GM21737 (cell line): ENCODE data around the gene DCHS2.

Experiments
- ATAC-seq: cut with Tn5 transposase; IDR thresholded peaks from one replicate; pipeline ENCODE4 v1.9.1; 2021; ENCODE audit warnings: mild to moderate bottlenecking, moderate library complexity; ENCODE audit not compliant: unreplicated experiment

DCHS2 gene

DNA sequence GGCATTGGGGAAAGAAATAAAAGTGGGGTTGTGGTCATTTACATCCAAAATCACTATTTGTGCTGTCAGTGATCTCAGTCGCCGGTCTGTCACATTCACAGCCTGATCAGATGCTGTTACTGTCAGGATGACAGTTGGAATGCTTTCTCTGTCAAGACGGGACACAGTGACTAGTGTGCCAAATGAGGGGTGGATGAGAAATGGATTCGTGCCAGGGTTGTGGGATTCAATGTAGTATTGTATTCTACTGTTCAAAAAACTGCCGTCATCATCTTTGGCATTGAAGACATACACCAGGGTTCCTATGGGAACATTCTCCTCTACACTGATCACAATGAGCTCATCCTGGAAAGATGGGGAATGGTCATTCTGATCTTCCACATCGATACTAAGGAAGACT, 171.1 kb downstream of the DCHS2 start:
- no peak for ATAC-seq

DNA sequence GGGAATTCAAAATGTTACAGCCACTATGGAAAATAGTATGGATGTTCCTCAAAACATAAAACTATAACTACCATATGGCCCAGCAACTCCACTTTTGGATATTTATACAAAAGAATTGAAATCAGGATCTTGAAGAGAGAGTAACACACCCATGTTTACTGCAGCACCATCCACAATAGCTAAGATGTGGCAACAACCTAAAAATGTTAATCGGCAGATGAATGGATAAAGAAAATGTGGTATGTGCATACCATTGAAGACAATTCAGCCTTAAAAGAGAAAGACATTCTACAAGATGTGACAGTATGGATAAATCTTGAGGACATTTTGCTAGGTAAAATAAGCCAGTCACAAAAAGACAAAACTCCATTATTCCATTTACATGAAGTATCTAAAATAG, 171.9 kb downstream of the DCHS2 start:
- no peak for ATAC-seq

DNA sequence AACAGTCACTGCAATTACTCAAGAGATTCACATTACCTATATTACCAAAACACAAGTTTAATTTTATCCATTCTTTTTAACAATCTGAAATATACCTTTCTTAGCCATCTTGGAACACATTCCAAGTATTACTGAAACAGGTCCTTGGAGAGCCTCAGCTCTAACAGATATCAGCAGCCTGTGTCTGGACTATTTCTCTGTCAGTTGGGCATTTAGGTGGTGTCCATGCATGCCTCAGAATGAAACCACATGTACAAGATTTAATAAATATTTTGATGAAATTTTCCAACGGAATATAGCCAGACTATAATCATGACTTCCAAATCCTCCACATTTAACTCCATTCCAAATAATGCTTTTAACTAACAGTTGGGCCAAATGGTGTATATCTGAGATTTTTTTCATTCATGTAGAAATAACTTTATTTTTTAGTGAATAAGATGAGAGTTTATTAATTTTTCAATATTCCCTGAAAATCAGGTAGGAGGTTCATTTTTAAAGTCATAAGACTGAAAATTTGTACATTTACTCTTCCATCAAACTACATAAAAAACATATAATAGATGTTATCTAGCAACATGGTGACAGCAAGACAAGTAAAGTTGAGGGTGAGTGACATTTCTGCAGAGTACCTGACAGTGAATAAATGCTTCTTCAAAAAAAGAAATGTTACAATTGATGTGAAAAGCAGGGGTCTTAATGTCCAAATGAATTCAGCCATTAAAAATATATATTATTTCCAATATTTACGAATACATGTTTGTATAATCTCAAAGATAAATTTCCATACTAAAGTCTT, 174.2 kb downstream of the DCHS2 start:
- ATAC-seq = no peak

DNA sequence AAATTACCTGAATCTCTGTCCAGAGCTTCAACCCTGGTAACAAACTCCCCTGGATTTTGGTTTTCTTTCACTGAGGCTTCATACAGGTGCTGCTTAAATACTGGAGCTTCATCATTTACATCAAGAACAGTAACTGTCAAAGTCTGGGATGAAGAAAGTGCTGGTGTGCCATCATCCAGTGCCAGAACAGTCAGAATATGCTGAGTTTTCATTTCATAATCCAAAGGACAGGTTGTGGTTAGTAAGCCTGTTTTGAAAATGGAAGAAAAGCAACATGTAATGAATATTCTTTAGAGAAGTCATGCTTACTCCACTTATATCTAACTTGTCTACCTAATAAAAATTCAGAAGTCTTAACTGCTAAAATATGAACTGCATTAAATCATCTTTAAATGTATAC, 175.9 kb downstream of the DCHS2 start:
- ATAC-seq = no peak

DNA sequence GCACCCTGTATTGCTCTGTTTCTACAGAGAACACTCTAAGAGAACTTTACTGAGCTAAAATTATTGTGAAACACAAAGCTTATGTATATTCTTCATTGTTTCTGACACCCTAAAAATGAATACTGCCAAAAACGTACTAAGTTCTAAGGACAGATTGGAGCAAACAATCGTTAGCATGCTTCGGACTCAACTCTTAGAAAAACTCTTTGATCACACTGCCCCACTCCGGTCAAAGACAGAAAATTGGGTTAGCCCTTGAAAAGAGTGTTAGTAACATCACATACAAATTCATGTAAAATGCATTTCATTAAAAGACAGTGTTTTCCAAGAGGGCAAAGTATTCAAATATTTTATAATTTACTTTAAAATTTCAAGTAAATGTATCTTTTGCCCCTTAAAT, 177.4 kb downstream of the DCHS2 start:
- ATAC-seq = no peak

DNA sequence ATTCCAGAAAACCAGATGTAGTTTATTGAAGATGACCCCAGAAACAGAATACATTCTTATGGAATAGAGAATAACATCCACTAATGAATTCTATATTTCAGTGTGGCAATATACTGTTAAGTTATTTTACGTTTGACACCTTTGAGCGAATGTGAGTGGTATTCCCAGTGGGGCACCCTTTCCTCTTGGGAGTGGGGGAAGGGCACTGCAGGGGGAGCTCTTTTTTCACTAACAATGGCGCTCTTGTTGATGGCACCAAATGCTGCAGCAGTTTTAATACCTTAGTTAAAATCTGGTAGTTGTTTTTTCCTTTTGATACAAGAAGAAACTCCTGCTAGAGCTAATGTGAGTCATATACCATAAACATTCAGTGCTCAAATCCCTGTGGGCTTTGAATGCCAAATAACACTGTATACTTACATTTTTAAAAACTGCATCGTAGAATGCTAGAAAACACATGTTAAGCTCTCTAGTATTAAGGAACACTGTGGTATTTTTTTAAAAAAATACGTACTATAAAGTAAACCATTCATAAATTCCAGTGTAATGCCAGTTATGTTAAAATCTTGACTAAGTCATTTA, 178.5 kb downstream of the DCHS2 start:
- no peak for ATAC-seq

DNA sequence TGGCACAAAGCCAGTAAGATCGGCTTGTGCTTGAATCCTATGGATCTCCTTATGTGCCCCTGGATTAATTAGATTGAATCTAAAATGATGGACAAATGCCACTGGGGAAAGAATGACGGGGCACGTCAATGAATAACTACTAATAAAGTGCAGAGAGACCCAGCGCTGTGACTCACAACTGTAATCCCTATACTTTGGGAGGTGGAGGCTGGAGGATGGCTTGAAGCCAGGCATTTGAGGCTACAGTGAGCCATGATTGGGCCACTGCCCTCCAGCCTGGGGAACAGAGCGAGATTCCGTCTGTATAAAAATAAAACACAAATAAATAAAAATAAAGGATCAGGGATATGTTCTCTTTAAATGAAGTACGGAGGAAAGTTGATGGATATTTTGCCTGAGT, 179.4 kb downstream of the DCHS2 start:
- ATAC-seq = no peak

DNA sequence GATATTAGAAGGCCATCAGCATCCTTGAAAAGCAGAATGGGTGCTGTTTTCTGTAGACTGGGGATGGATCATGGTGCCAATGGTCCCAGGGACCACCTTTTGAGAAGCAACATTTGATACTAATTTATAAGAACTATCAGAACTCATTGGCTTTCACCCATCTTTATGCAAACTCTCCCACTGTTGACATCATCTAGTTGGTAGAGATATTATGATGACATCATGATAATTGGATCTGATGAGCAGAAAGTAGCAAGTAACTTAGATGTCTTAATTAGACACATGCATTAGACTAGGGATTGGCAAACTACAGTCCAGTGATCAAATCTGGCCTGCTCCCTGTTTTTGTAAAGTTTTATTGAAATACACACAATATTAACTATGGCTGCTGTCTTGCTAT, 181.0 kb downstream of the DCHS2 start:
- ATAC-seq = no peak

DNA sequence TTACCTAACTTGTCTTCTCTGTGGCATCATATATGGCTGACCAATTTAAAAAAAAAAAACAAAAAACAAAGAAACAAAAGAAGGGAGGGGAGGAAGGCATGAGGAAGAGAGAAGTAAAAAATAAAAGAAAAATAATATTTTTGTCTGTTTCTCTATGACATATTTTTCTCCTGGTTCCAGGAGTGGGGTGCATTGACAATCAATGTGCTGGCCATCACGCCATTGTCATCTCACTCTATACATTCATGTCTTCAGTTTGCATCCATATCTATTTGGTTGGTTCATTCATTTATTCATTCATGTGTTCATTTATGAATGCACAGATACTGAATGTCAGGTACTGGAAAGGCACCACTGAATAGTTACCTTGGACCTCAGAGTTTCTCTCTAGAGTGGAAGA, 183.4 kb downstream of the DCHS2 start:
- ATAC-seq = no peak

DNA sequence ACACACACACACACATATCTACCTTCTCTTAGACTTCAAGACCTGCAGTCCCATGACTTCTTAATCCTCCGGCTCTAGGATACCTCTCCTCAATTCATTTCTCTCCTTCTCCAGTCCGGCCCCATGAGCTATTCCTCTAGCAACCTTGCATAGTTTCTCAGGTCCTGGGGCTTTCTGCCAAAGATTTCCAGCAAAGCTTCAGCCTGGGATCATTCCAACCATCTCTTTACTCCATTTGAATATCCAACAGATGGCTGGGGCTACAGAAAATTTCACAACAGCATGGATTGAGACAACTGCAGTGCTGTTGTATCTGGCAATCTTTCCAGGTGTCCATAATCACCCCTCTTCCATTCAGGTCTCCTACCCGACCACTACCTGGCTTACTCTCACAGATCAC, 184.1 kb downstream of the DCHS2 start:
- ATAC-seq = no peak

DNA sequence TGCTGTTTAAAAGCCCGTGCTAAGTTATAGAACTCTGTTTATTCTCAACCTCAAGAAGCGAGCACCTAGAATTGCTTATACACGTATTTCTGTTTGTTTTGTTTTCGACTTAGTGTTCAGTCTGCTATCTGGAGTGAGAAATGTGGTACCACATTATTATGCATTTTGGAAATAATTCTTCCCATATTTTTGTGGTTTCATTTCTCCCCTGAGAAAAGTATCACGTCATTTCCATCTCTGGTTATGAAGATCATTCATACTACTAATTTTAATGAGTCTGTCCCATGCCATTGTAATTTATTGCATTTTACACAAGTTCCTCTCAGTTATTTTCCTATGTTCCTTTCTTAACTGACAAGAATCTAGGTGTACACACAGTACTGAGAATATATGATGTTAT, 186.0 kb downstream of the DCHS2 start:
- no peak for ATAC-seq

DNA sequence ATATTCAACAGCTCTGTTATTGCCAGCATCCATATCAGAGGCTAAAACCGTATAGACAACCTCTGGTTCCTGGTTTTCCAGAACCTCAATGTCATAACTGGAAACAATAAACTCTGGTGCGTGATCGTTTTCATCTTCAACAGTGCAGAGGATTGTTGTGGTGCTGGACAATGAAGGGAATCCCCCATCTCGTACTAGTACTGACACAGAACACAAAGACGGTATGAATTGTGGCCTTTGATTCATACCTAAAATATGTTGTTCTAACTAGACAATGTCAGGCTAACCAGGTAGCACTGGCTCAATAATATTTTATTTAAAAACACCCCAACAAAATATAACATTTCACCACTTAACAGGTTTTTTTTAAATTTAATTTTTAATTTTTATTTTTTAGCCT, 186.9 kb downstream of the DCHS2 start:
- ATAC-seq = no peak

DNA sequence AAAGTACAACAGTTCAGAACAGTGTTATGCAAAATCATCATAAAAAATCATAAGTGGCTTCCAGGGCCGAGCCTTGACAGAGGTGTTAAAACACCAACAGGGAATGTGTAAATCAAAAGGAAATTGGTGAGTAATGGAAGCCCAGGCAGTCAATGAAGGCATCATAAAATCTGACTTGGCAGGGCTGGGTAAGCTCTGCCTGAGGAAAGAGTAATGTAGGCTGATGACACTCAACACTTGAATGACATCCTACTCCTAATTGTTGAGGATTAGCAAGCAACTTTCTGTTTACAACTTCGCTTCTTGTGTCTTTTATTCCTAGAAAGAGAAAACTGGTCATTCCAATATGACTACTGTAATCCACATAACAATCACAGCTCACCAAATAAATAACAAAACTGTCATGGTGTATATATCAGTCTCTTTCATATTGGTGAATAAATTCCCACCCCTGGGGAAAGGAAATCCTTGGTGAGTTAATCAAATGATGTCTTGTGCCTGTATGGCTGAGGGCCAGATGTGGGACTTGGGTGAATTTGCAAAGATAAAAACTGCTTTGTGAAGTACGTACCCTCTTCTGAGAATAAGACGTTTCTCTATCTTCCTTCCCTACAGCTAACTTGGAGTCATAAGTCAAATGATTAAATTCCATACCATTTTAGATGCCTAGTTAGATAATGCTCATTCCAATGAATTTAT, 196.8 kb downstream of the DCHS2 start:
- no peak for ATAC-seq

DNA sequence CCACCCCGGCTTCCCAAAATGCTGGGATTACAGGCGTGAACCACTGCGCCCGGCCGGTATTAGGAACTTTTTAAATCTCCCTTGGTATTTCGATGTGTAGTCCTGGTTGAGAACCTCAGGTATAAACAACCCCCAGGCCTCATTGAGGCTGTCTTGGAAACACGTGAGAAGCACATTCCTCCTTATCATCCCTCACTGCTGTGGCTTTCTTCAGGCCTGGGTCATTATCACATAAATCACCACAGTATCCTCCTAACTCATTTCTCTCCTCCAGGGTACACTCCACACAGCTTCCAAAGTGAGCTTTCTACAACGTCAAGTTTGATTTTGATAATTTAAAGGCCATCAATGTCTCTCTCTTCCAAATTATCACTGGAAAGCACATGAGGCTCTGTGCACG, 198.2 kb downstream of the DCHS2 start:
- no peak for ATAC-seq

DNA sequence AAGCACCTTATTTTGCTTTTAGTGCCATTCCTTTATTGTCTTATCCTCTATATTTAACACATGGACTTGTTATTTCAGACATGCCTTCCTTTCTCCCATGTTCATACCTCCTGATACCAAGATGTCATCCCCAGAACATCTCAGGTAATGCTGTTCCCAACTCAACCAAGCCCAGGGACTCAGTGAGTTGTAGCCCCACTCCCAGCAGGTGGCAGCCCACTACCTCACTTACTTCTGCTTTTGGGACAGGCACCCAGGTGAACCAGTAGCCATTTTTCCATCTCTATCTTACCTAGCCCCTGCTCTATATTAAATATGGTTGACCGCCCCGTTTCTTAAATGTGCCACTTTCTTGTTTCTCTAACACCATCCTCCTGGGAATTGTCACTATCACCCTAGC, 199.0 kb downstream of the DCHS2 start:
- ATAC-seq = no peak

DNA sequence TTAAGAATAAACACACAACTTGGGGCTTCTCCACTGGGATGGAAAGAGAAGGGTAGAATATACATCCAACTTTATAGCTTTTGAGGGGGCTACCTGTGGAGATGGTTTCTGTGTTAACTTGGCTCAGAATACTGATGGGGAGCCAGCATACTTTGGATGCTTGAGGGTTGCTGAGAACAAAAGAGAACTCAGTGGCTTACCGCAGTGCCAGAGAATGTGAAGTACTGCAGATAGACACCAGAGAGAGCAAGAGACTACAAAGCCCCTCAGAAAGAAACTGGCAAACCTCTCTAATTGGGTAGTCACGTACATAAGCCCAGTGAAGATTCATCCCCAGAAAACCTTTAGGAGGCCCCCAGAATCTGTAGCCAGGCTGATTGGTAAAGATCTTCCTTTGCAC, 214.4 kb downstream of the DCHS2 start:
- ATAC-seq = no peak

DNA sequence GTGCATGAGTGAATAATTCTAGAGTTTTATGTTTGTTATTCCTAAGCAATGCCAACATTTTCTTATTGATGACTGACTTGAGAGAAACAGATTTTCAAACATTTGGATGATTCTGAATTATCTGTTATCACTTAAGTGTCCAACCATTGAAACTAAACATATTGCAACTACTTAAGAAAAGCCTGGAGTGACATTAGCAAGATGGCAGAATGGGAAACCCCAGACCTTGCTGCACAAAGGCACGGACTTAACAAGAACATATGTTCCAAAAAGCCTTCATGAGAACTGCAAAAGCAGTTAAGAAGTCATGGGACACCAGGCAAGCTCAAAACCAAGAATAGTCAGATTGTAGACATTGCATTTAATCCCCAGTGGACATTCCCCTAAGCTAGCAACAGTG, 215.1 kb downstream of the DCHS2 start:
- ATAC-seq = no peak

DNA sequence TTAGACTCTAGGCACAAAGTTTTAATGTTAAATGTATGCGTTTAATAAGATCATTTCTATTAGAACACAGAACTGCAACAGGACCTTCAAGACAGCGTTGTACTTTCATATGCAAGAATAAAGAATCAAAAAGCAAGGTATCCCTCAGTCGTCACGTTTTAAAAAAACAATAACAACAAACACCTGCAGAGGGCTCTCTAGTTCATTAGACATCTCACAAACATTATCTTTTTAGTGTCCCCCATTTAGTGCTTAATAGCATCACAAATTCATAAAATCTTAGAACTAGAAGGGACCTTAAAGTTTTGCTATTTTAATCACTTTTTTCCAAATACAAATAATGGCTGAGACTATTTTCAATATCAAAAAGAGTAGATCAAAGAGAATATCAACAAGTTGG, 236.6 kb downstream of the DCHS2 start:
- ATAC-seq = no peak

DNA sequence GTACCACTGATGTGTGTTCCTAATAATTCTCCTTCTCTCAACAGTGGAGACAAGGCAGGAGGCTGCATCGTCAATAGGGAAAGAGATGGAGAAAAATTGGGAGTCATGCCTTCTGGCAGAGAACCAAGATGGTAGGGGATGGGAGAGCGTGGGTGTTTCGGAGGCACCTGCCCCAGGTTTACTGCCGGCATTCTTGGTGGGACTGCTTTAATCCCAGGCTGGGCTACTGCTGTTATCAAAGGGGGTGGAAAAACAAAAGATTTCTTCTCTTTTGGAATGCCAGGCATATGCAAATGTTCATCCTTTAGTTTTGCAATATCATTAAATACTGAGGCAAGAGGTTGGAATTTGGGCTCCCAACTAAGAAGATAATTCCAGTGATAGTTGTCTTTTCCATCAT, 257.0 kb downstream of the DCHS2 start:
- ATAC-seq = no peak

DNA sequence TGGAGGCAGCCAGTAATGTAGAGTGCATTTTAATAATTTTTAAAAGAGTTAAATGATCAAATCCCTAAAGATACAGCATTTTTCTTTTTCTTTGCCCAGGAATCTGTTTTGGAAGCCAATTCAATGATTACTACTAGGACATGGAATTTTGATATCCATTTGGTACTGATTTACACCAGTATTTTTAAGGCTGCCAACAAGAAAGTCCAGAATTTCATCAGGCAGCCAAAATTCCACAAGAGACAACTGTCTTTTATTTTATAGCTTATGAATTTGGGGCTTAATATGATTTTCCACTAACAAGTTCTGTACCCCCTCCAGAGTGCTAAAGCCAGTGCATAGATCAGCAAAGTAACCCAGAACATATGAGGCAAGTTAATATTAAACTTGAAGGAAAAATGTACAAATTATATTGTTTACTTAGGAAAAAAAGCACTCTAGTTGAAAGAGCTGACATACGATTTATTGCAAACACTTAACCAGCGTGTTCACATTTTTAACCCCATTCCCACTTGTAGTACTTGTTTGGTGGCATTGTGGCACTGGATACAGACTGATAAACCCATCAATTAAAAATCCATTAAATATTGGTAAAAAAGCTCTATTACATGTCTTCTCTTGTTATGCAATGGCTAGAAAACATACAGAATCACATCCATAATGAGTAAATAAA, 259.7 kb downstream of the DCHS2 start:
- no peak for ATAC-seq

DNA sequence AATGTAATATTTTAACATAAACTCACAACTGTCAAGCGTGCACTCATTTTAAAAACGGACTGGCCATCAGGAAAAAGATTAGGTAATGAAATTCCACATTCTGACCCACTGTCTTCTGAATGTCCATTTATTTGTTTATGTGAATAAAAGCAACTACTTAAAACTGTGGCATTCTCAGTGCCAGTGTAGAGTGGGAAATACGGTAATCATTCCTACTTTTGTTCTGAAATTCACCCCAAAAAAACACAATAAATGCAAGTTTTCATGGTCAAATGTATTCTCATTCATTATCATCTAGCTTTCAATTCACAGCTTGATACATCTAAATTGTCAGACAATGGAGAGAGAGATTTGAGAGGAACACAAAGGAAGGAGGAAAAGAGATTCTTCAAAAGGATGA, 260.9 kb downstream of the DCHS2 start:
- no peak for ATAC-seq

DNA sequence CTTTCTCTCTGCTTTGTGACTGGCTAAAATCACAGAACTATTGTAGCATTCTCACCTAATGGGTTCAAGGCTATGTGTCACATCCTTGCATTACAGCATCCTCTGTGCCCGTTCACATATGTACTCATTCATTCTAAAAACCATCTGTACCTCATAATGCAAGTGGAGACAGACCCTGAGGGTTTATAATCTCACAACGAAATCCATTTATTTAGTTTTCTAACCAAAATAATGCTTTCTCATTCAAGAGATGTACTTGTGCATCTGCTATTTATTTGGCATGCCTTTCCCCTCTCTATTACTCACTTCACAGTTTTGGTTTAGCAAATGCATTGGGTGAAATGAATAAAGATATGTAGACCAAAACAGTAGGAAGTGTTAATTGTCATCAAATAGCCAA, 261.5 kb downstream of the DCHS2 start:
- ATAC-seq = no peak
